GM19238 (cell line): ENCODE results near the gene IGFN1.
A peak's percentile ranks its signal among the peaks of the same experiment; 100 is the strongest.

Experiments
- DNase-seq: peaks from one replicate; pipeline ENCODE4 v3.0.0; 2011; ENCODE audit warnings: low spot score; ENCODE audit not compliant: insufficient read length

The IGFN1 gene

DNA sequence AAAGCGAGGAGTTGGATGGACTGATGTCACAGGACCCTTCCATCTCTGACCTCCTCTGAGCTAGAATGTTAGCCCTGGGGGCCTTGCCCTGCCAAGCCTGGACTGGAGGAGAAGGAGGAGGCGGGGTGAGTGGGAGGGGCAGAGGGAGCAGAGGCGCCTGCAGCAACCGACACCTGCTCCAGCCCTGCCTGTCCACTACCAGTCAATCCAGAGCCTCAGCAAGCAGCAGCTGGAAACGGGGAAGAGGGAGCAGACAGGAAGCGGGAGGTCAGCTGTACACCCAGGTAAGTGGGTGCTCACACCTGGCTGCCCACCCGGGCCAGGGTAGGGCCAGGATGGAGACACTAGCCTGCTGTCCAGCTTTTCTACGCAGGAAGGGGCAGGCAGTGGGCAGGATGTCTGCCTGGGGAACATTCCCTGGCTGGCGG, at the start of gene IGFN1:
Gene IGFN1, plus strand, starts transcription at position 201 of the 428 bp plus-strand sequence. CDS start 2,470 bp downstream, outside the sequence.
- no peak for DNase-seq

DNA sequence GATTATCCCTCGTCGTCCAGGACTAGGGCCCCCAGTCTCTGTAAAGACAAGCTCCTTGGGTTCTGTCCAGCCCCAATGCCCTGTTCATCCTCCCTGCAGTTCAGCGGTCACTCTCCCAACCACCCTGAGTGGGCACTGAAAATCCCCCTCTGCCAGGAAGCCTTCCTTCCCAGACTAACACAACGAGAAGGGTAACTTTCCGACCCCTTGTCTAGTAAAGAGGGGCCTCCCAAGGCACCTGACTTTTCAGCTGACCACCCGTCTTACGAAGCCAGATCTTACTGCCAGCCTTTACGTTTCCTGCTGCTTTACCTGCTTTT, 49.7 kb upstream of the IGFN1 start:
- no peak for DNase-seq

DNA sequence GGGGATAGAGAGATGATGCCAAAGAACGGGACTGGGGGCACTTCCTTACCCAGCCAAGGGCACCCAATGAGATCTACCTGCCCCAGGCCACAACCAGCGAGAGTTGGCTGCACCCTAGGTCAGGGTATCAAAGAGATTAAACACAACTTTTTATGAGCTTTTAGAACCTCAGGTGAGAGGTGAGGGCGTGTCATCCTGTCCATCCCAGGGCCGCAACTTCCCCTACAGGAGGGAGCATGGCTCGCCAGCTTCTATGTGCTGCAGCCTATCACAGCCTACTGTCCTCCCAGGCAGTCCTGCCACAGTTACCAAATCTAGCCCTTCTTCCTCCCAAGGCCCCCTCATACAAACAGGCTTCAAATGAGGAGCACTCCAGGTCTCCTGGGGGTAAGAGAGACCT, 49.2 kb upstream of the IGFN1 start:
- no peak for DNase-seq

DNA sequence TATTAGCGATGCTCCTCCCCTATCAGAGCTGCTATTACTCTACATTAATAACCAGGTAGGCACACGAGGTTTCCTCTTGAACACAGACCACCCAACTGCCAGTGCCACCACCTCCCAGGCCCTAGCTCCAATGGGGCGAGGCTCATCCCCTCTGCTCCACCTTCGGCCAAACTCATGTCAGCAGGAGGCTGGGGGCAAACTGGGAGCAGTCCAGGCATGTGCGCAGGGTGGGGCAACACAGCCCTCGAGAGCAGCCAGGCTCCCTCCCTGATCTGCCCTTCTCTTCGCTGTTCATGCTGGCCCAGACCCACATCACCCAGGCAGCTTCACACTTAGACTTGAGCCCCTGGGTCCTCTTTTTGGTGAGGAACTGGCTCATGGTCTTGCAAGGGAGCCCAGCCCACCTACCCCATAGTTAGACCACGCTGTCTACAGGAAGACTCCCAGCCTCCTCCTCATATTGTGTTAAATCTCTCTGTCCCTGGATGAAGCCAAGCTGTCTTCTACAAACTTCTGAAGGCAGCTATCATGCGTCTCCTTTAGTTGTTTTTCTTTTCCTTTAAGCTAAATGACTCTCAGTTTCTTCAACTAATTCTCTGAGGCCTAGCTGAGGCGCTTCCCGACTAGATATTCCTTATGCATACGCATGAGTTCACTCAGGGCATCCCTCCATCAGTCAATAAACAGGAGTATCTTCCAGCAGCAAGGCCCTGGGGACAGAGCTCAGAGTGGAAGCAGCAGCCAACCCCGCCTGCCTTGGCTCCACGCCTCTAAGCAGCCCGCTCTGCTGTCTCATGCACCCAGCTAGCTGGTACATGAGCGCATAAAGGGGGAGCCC, 48.4 kb upstream of the IGFN1 start:
- no peak for DNase-seq

DNA sequence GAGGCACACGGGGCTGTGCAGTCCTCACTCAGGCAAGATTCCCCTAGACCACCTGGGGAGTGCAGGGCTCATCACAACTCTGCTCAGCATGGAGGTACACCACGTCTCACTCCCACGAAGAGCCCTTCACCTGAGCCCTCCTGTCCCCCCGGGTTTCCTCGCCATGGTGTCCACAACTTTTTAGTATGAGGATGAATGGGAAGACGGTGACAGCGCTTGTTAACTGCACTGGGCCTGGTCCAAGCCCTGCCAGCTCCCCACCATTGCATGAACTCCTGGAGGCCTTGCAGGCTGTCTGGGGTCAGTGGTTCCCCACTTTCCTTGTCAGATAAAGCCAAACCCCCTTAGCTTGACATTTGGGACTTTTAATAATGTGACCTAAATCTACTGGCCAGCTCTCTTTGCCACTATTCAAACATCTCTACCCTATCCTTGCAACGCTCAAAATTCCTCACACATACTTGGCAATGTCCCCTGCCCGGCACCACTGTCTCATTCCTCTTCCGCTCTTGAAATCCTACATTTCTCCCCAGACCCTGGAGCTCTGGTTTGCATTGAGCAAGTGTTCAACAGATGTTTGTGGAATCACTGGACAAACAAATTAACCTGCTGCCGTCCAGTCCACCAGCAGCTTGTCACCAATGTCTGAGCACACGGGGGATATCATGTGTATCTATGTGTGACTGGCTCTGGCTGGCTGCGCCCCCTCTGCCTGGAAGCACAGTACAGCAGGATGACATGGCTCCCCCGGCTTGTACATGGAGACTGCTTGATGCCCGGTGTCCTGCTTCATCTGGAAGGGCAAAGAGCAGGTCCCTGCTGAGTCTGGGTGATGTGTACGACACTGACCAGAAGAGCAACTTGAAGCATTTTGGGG, 47.5 kb upstream of the IGFN1 start:
- no peak for DNase-seq

DNA sequence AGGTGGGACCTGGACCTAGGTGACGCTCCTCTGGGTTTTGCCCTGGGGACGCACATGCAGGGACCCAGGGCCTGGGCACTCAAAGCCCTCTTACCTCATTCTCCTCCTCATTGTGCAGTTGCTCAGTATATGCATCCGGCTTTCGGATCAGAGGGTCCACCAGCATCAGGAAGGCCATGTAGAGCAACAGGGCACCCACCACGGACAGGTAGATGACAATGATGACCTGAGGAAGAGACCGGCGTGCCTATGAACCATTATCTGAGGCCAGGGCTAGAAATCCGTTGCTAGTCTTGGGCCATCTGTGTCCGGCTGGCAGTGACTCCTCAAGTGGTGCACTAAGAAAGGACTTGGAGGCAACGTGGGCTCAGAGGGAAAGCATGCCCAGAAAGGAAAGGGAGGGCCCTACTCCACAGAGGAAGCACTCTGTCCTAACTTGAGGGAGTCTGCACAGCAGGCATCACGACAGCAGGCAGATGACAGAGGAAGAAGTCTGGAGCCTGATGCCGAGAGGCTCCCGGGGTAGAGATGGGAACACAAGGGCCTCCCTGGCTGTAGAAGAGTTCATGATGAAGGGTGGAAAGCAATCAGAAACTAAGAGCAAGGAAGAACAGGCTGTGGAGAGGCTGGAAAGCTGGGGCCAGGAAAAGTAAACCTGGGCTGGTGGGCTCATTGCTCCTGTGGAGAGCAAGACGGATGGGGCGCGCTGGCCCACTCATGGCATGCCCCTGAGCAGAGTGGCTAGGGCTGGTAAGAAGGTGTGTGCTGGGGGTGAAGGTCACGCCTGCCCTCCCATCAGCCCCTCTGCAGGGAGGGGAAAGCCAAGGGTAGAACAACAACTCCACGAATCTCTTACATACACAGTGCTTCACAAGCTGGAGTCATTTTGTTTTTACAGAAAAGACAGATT, 46.6 kb upstream of the IGFN1 start:
- no peak for DNase-seq

DNA sequence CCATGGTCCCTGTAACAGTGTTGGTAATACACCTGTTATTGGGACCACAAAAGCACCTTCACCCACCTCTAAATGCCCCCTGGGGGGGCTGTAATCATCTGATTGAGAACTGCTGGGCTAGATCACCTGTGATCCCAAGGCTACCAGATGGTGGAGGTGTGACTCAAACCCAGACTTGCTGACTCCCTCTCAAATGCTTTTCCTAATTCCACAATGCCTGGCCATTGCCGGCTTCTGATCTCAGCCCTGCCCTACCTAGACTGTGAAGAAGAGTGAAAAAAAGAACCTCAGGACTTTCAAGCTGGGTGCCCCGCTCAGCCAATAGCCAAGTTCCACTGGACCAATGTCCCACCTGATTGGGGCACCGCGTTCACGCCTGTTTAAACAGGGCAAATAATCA, 45.9 kb upstream of the IGFN1 start:
- no peak for DNase-seq

DNA sequence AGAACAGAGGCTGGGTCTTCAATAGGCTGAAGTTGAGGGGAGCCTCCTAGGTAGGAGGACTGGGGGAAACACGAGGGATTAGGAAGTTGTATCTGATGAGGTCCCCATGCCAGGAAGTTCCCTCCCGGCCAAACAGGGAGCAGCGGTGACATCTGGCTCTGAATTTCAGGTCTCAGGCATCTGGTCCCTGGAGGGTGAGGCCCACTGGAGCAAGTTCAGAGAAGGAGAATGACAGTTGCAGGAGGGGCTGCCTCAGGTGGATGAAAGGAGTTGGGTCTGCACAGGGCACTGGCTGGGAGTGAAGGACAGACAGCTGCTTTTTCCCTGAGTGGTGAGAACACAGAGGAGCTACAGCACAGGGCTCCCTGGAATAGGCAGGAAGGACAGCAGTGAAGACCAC, 45.5 kb upstream of the IGFN1 start:
- no peak for DNase-seq

DNA sequence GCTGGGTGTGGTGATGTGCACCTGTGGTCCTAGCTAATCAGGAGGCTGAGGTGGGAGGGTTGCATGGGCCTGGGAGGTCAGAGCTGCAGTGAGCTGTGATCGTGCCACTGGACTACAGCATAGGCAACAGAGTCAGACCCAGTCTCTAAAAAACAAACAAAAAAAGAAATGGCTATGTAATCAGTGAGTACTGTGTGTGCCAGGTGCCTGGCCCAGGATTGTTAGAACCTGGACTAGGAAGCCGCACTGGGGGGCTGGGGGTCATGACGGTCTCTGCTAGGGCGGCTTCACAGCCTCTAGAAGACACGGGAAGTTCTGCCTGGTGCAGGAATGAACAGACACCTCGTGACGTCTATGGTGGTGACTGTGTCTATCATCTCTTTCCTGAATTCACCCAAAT, 44.8 kb upstream of the IGFN1 start:
- DNase-seq, result no peak

DNA sequence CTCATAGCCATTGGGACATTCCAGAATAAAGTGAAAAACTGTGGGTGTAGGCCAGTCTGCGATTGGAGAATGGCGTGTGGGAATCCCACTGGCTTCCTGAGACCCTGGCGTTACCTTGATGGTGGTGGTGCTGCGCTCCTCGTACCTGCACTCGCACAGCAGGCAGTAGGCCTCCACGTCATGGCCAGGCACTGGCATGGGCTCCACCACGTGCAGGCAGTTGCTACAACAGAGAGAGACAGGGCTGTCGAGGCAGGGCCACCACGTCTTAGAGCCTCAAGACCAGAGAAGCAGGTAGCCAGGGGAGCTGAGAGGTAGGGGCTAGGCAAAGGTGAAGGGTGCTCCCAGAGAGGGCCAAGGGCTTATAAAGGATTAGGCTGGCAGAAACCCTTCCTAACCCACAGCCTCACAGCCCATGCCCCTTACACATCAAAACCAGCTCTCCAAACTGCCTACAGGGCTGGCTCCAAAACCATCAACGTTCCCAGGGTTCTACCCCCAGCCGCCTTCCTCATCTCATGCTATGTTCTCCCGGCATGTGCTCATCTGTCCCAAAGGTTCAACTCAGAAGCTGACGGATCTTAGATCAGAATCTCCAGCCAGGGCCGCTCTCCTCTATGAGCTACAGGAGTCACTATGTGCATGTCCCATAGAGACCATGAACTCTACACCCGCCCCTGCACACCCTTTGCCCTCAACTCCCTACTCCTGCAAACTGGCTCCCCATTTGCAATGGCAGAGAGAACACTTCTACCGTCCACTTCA, 43.8 kb upstream of the IGFN1 start:
- DNase-seq, result no peak

DNA sequence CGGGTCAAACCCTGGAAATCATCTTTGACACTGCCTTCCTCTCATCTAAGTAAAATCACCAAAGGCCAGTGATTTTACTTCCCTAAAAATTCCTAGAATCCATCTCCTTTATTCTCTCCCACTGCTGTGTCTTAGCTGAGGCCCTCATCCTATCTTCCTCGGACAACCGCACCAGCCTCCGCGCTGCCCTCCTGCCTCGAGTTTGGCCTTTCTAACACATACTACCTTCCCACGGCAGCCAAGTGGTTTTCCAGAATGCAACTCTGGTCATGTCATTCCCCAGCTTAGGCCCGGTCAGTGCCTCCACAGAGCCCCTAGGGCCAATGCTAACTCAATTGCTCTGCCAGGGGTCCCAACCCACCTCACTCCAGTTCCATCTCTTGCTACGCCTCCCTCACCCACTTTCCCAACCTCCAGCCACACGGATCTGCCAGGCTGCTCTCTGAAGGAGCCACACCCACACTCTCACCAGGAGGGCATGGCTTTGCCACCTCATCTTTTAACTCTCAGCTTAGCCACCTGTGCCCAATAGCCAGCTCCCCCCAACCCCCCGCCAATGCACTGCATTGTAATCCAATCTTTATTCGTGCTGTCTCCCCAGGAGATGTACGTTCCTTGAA, 43.1 kb upstream of the IGFN1 start:
- no peak for DNase-seq

DNA sequence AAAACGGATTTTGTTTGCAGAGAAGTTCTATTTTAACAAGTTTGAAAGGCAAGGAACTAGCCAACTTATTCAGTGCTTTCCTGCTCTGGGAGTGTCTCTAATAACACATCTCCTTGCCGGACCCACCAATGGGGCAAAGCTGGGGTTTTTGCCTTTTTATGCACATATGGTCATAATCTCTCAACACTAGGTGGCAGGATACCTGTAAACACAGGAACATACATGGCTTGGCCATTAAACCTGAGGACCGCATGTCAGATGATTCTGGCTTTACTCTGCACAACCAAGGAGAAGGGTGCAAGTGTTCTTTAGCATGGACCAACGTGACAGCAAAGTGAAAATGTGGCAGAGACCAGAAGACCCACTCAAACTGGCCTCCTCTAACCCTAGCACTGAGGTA, 41.2 kb upstream of the IGFN1 start:
- peak; percentile 26 for DNase-seq

DNA sequence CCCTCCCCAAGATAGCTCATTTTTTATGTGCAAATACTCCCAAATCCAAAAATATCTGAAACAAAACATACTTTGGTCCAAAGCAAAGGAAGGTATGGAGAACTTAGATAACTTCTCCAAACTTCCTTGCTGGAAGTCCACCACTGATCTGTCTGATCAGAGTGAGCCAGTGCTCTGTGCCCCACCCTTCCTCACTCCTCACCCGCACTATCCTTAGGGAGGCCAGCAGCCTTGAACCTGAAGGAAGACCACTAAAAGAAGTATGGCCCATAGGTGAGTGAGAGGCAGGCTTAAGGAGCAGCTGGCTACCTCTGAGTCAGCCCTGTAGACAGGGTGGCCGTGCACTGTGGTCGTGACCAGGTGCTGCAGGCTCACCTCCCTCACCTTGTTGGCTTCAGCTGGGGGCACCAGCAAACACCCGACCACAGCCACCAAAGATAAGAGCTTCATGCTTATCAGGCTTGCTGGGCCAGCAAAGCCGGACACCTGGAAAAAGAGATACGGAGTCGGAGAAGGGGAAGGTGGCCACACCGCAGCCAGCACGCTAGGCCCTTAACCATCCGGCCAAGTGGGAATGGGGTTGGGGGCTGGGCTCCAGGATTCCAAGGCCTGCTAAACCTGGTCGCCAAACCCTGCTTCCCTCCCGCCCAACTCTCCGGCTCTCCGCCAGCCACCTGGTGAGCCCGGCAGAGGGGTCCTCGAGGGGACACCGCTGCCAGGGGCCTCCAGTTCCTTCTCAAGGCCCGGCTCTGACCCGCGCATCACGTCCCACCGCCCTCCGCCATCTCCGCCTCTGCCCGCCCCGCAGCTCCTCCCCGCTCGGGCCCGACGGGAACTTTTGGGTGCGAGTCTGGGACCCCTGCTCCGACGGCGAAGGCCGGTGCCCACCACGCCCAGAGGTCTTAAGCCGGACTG, 36.9 kb upstream of the IGFN1 start:
- DNase-seq, result peak; percentile 84

DNA sequence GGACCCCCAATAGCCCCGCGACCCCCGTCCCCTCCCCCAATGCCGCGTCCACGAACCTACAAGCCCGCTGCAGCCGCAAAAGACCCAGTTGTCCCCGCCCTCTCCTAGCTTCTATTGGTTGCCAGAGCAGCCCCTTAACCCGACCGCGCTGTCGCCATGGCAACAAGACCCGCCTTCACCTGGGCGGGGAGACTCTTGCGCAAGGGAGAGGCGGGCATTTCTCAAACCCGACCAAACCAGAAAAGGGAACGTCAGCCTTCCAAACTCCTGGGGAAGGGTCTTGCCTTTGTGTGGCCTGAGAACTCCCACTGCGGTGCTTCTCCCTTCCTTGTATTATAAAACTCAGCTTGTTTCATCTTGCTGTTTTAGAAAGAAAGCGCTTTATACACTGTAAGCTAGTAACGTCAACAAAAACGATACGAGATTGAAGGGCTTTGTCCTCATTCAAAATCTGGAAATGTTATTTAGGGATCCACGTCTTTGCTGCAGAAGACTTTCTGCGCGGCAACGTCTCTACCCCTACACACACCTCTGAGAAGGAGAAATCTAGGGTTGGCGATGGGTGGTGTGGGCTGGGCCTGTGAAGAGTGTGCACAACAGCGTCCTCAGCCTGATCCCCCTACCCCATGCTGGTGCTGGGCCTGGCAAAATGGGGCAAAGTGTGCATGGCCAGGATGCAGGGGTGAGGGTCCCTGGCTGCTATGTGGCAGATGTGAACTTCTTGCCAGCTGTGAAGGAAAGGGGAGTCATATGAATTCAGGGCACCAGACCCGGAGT, 36.0 kb upstream of the IGFN1 start, which contains the start of gene TMEM9:
Gene TMEM9, minus strand, starts transcription at position 86 of the 777 bp plus-strand sequence. CDS start 551 bp downstream, outside the sequence.
- peak; percentile 97 for DNase-seq

DNA sequence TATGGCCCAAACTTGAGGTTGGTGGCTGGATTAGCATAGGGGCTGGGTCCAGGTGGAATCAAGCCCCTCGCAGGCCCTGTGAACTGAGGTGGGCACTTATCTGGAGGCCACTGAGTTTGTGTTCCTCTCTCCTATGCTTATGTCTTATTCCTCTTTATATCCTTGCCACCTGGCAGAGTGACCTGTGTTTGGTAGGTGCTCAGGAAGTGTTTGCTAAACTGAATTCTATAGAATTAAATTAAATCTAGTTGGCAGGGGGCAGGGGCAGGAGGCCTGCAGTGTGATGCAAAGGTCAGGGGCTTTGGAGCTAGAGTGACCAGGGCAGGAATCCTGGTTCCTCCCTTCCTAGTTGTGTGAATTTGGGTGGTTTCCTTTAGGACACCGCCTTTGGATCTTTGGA, 35.3 kb upstream of the IGFN1 start:
- DNase-seq, result no peak

DNA sequence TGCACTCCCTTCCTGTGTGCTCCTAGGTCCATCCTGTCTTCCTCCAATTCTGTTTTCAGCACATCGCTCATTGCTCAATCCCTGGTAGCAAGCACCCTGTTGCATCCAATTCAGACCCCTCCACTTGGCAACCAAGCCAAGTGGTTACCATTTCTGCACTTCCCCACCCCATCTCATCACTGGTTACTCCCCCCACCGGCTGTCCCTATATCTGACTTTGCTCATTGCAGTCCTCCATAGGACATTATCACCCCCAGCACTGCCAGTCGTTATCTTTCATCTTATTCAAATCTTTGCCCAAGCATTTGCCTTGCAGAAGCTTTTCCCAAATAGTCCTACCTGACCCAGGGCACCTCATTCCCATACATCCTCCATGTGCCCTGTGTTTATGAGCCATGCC, 34.3 kb upstream of the IGFN1 start:
- no peak for DNase-seq

DNA sequence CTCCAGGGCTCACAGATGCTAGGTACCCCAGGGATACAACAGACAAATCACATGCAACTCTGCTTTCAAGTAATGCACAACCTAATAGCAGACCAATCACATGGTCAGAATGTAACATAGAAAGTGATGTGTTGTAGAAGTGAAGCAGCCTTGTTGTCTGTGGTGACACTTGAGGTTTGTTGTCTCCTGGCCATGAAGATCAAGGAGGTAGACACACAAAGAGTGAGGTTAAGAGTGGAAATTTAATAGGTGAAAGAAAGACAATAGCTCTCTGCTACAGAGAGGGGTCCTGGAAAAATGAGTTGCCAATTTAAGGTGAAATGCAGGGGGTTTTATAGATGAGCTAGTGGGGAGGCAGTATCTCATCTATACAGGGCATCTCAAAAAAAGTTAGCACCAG, 33.8 kb upstream of the IGFN1 start:
- DNase-seq, result no peak

DNA sequence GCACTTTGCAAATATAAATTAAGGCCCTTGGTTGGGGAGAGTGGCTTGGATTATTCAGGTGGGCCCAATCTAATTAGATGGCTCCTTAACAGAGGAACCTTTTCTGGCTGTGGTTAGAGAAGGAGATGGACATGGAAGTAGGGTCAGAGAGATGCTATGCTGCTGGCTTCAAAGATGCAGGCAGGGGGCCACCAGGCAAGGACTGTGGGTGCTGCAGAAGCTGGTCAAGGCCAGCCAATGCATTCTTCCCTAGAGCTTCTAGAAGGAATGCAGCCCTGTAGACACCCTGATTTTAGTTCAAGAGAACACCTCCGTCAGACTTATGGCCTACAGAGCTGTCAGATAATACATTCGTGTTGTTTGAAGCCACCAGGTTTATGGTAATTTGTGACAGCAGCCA, 32.7 kb upstream of the IGFN1 start:
- no peak for DNase-seq
